ENCODE data around the gene LENEP. TPM values are rescaled to one million over a fixed set of nuclear protein-coding genes. Genes with fewer than 3 reads are reported as not detected.

Gene LENEP
- total RNA-seq, 1 experiment from 2014 or later, result 2.8 TPM

- H3K4me1 ChIP-seq (ENCODE audit: insufficient read depth, low read length), result no peaks in the 10 kb centered on the region
- no peak overlapping the region for H2BK20ac ChIP-seq (ENCODE audit: low read depth, low read length, poor library complexity, severe bottlenecking)
- no peaks in the 10 kb centered on the region for H3K9me3 ChIP-seq (ENCODE audit: control insufficient read depth, low read depth, low read length)
- no peak overlapping the region for H3K4me2 ChIP-seq (ENCODE audit: insufficient read depth, insufficient read length, low read length)
- H3K18ac ChIP-seq (ENCODE audit: insufficient read length, low read depth, low read length), result no peak overlapping the region
- H3K79me1 ChIP-seq (ENCODE audit: insufficient read depth, low read depth, low read length, poor library complexity, severe bottlenecking), result no peaks in the 10 kb centered on the region
- peaks cover 24% of the 10 kb centered on the region for H3K27me3 Mint-ChIP-seq (ENCODE audit: low read depth)
- H3K9ac ChIP-seq (ENCODE audit: extremely low read depth, insufficient read length, low read length), result no peak overlapping the region
- H3K79me2 ChIP-seq (ENCODE audit: insufficient read depth, low read length), result no peaks in the 10 kb centered on the region
- no peak overlapping the region for H3K4ac ChIP-seq (ENCODE audit: low read depth, low read length)
- H3K14ac ChIP-seq (ENCODE audit: insufficient read depth, low read length), result no peak overlapping the region
- H2BK12ac ChIP-seq (ENCODE audit: insufficient read length, low read depth, low read length), result no peak overlapping the region
- H2AK5ac ChIP-seq (ENCODE audit: insufficient read length, low read length), result no peak overlapping the region
- no peak overlapping the region for H4K5ac ChIP-seq (ENCODE audit: insufficient read length, low read depth, low read length)
- H3K27ac Mint-ChIP-seq, result no peak overlapping the region
- H2BK15ac ChIP-seq (ENCODE audit: low read depth, low read length), result no peak overlapping the region
- no peak overlapping the region for H2BK5ac ChIP-seq (ENCODE audit: insufficient read length, low read length)
- no CpG with 5 or more reads among the region's 11 CpGs for whole genome bisulfite sequencing (ENCODE audit: extremely low coverage, insufficient read length, low lambda C conversion rate)
- H3K9me3 Mint-ChIP-seq, result no peaks in the 10 kb centered on the region
- no peaks in the 10 kb centered on the region for H3K36me3 Mint-ChIP-seq (ENCODE audit: insufficient read depth in 1 of 3, low read depth in 3 of 3)
- H4K20me1 ChIP-seq (ENCODE audit: control insufficient read depth, insufficient read depth, insufficient read length), result no peaks in the 10 kb centered on the region
- no peak overlapping the region for H3T11ph ChIP-seq (ENCODE audit: low read length)
- H3K27ac ChIP-seq (ENCODE audit: insufficient read length, low read depth, low read length), result no peak overlapping the region
- no peak overlapping the region for H4K8ac ChIP-seq (replicated peaks; ENCODE audit: insufficient read length, low read depth, low read length)
- H2AFZ ChIP-seq (ENCODE audit: low read length), result no peak overlapping the region
- no peak overlapping the region for H3K4me3 Mint-ChIP-seq
- H3K56ac ChIP-seq (ENCODE audit: insufficient read length, low read depth, low read length), result no peak overlapping the region
- no peak overlapping the region for H4K91ac ChIP-seq (ENCODE audit: insufficient read length, low read depth, low read length)
- peaks cover 0 to 8% of the 10 kb centered on the region in 2 experiments; a peak in 2 of 4 replicates for H3K4me1 Mint-ChIP-seq
- no peaks in the 10 kb centered on the region for H3K27me3 ChIP-seq (ENCODE audit: insufficient read depth, low read length)
- no peaks in the 10 kb centered on the region for H3K23me2 ChIP-seq (ENCODE audit: insufficient read length, low read depth, low read length, poor library complexity, severe bottlenecking)
- no peak overlapping the region for H3K23ac ChIP-seq (ENCODE audit: insufficient read length, low read depth, low read length)
- no peak overlapping the region for H2BK120ac ChIP-seq (ENCODE audit: low read depth, low read length, poor library complexity, severe bottlenecking)
- no peak for DNase-seq
- TF ChIP-seq, protein P1, sequence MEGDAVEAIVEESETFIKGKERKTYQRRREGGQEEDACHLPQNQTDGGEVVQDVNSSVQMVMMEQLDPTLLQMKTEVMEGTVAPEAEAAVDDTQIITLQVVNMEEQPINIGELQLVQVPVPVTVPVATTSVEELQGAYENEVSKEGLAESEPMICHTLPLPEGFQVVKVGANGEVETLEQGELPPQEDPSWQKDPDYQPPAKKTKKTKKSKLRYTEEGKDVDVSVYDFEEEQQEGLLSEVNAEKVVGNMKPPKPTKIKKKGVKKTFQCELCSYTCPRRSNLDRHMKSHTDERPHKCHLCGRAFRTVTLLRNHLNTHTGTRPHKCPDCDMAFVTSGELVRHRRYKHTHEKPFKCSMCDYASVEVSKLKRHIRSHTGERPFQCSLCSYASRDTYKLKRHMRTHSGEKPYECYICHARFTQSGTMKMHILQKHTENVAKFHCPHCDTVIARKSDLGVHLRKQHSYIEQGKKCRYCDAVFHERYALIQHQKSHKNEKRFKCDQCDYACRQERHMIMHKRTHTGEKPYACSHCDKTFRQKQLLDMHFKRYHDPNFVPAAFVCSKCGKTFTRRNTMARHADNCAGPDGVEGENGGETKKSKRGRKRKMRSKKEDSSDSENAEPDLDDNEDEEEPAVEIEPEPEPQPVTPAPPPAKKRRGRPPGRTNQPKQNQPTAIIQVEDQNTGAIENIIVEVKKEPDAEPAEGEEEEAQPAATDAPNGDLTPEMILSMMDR (conservative IDR thresholded peaks at IDR 0.05), result no peak
Observed at GRCh38 chr1:155030899-155031298, 37.5 kb downstream of the LENEP start.
